ES-I3 (cell line): ENCODE measurements around the gene ST6GALNAC3.
"Not testable (repeated sequence)": the region's sequence is repeated elsewhere in the genome, so short reads cannot be mapped to it uniquely, and the experiment has no call there.

ENCODE experiments used
- H3K36me3 ChIP-seq: 2 replicates; pipeline ENCODE4 v1.6.1; 2013; ENCODE audit warnings: mild to moderate bottlenecking, low read length, control low read depth, moderate library complexity; ENCODE audit not compliant: insufficient read depth
- H3K4me1 ChIP-seq: 2 replicates; pipeline ENCODE4 v1.6.1; 2013; ENCODE audit warnings: mild to moderate bottlenecking, control low read depth, low read length; ENCODE audit not compliant: insufficient read depth
- H3K9ac ChIP-seq: 2 replicates; pipeline ENCODE4 v1.6.1; 2013; ENCODE audit warnings: low read depth, mild to moderate bottlenecking, low read length, moderate library complexity
- H3K9me3 ChIP-seq: 2 replicates; pipeline ENCODE4 v1.6.1; 2013; ENCODE audit warnings: mild to moderate bottlenecking, low read length, moderate library complexity; ENCODE audit not compliant: control insufficient read depth, insufficient read depth

Gene ST6GALNAC3

DNA sequence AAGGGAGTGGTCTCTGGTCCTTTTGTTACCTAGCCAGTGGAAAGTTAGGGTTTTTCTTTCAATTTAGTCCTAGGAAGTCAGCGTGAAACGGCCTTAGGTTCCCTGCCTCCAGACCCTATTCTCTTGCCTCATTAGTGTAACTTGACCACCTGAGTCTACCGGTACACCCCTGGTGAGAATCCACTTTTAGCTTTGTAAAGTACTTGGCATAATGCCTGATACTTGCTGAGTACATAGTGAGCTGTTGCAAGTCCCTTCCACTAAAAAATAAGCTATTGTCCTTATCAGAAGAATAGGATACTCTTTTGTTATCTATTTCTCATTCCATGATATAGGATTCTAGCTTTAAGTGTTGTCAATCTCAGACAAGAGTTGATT is 228.8 kb downstream of the ST6GALNAC3 start:
- Histone ChIP-seq H3K4me1 (no peaks in the 10 kb centered on the region), H3K9me3 (no peaks in the 10 kb centered on the region), H3K9ac (no peak overlapping the region), H3K36me3 (no peaks in the 10 kb centered on the region)

DNA sequence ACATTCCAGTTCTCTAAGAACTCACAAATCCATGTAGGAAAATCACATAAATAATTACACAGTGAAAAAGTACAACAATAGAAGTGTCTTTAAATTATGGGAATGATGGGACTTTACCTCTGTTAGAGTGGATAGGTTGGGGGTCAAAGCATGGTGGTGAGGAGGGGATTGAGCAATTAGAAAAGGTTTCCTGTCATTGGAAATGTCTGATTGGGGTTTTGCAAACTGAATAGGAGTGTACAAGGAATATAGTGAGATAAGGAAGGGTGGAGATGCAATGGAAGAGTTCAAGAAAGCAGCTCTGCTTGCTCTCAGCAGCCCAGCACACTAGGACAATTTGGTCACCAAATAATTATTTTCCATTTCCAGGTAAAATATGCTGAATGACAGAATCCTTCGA is 238.8 kb downstream of the ST6GALNAC3 start:
- H3K9ac ChIP-seq, result no peak overlapping the region
- no peaks in the 10 kb centered on the region; the same call in 1 of the 2 replicates for H3K9me3 ChIP-seq
- no peaks in the 10 kb centered on the region; the same call in 1 of the 2 replicates for H3K4me1 ChIP-seq
- no peaks in the 10 kb centered on the region; the same call in 1 of the 2 replicates for H3K36me3 ChIP-seq

DNA sequence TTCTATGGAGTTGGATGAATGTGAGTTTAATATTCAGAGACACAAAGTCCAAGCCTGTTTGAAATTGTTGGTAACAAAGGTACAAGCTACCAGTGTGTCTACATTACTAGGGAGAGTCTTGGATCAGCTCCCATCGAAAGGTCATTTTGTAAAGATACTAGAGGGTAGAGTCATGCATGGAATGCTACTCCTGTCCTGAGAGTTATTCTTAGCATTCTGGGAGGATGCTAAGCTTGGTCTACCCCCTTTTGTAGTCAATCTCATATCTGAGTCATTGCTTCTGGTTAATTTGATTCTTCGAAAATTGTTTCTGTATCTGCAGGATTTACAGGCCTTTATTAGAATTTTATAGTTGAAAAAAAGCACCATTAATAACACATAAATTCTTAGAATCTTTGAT is 240.2 kb downstream of the ST6GALNAC3 start:
- H3K36me3 ChIP-seq, result no peaks in the 10 kb centered on the region; the same call in 1 of the 2 replicates

DNA sequence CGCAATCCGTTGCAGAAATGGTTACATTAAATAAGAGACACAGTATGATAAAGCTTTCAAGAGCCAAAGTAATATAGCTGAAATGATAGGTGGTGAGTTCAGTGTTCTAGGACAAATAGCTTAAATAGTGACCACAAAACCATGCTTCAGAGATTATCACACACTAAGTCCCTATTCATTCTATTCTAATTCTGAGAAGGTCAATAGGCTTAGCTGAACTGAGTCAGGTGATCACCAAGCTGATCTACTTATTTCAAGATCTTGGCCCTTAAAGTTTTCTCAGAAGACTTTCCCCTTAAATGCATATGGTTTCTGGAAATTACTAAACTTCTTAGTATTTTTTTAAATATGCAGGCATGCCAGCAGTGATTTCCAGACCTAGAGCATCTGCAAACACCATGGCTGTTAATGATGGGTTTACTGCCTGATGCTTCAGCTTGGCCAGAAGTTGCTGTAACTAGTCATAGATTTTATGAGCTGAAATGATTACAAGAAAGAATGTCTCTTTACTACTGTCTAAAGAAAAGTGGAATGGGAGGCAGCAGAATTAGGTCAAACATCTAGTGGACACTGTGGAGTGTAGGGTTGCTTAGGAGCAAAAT is 242.9 kb downstream of the ST6GALNAC3 start:
- H3K9me3 ChIP-seq, result no peaks in the 10 kb centered on the region; the same call in 1 of the 2 replicates
- no peaks in the 10 kb centered on the region; the same call in 1 of the 2 replicates for H3K4me1 ChIP-seq
- no peak overlapping the region for H3K9ac ChIP-seq
- H3K36me3 ChIP-seq, result no peaks in the 10 kb centered on the region; the same call in 1 of the 2 replicates

More for the DNA sequence above, 240.2 kb downstream of the ST6GALNAC3 start:
- Histone ChIP-seq H3K4me1 (no peaks in the 10 kb centered on the region; the same call in 1 of the 2 replicates), H3K9me3 (no peaks in the 10 kb centered on the region; the same call in 1 of the 2 replicates), H3K9ac (no peak overlapping the region)

DNA sequence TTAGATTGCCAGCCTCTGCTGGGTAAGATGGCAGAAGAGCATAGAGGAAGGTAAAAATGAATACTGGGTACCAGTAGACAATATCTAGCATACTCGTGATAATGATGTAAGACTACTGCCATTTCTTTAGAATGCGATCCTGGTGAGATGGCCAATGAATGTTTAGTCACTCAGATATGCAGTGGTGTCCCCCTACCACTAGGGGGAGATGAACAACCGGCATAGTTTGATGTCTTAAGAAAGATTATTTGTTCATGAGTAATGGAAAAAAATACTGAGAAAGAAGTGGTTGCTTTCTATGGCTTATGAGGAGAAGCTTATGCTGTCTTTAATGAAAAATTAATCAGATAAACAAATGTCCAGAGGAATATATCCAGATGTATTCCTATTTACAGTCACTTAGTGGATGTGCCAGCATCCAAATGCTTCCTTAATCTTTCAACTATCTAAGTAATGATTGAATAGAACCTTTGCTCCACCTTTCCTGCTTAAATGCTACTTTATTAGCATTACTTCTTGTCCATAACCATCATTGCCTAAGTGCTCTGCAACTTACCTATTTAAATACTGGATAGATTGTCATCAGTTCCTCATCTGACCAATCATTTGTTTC is 256.6 kb downstream of the ST6GALNAC3 start:
- no peaks in the 10 kb centered on the region for H3K4me1 ChIP-seq
- H3K9me3 ChIP-seq, result no peaks in the 10 kb centered on the region
- H3K36me3 ChIP-seq, result no peaks in the 10 kb centered on the region
- no peak overlapping the region for H3K9ac ChIP-seq

DNA sequence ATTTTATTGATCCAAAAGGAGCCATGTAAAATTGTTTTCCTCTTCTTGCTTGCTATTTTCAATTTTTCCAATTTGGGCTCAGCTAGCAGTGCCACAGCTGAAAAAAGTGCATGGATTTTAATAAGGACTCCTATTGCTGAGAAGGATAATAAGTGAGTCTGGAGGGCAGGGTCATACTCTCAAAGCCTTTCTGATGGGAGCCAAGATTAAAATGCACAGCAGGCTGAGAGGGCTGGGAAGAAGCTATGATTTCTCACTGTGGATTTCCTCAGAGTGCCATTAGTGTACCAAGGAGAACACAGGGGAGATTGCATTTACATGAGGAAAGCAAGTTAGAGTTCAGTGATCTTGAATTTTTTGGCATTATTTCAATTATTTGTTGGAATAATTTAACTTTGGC is 261.3 kb downstream of the ST6GALNAC3 start:
- H3K36me3 ChIP-seq, result no peaks in the 10 kb centered on the region
- H3K9ac ChIP-seq, result no peak overlapping the region
- no peaks in the 10 kb centered on the region for H3K4me1 ChIP-seq
- no peaks in the 10 kb centered on the region for H3K9me3 ChIP-seq

DNA sequence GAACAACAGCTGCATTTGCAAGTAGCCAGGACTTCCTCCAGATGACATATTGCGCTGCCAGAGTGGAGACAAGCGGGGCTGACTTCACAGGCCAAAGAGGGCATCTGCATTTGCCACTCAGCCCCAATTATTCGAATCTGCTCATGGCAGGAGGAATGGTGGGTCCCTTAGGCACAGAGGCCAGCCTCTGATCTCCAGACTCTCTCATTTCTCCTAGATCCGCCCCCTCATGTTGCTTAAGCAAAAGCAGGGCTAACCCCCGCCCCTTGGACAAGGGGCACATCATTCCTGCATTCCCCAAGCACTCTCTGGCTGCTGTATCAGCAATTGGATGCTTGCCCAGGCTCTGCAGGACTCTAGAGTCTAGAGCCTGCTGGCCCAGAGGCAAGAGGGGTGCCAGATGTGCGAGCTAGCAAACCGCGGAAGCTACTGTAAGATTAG is 262.4 kb downstream of the ST6GALNAC3 start:
- Histone ChIP-seq H3K36me3 (no peaks in the 10 kb centered on the region), H3K9me3 (no peaks in the 10 kb centered on the region), H3K4me1 (no peaks in the 10 kb centered on the region), H3K9ac (no peak overlapping the region)

DNA sequence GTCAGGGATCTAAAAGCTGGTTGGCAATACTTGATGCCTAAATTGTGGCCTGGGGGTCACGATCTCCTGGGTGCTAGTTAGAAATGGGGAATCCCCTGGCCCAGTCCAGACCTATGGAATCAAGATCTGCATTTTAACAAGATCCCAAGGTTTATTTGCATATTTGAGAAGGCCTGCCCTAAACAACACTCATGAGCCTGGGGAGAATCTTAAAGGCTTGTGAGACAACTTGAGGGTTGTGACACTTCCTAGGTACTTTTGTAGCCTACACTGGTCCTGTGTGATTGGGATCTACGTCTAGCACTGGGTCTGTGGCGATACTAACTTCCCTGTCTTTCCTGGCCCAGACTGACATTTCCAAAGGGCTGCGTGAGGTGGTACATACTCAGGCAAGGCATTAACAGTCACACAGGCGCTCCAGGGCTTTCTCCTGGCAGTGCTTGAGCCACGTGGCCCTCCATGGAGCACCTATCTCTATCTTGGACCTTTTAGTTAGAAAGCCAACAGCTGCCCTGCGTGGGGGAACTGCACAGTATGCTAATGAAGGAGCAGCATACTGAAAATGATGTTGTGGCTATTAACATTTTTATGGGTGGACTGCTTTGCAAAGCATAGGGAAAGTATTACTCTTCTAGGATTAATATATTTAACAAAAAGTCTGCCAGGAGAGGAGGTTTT is 263.1 kb downstream of the ST6GALNAC3 start:
- Histone ChIP-seq H3K36me3 (no peaks in the 10 kb centered on the region), H3K4me1 (no peaks in the 10 kb centered on the region), H3K9ac (no peak overlapping the region), H3K9me3 (no peaks in the 10 kb centered on the region)

DNA sequence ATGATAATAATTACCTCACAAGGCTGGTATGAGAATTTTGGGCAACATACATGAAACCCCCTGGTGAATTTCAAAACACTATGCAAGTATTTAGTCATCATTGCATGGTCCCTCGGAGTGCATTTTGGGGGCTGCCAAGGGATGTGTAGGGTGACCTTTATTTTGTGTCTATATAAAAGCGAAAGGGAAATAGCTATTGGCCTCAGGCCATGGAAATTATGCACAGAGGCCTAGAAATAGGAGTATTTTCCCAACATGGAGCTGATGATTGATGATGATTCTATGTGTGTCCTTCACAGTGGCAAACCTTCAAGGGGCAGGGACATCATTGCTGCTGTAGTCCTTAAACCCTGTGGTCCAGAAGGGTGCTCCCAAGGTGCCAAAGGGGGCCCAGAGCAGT is 265.5 kb downstream of the ST6GALNAC3 start:
- Histone ChIP-seq H3K9ac (no peak overlapping the region), H3K4me1 (no peaks in the 10 kb centered on the region), H3K36me3 (no peaks in the 10 kb centered on the region), H3K9me3 (no peaks in the 10 kb centered on the region)

DNA sequence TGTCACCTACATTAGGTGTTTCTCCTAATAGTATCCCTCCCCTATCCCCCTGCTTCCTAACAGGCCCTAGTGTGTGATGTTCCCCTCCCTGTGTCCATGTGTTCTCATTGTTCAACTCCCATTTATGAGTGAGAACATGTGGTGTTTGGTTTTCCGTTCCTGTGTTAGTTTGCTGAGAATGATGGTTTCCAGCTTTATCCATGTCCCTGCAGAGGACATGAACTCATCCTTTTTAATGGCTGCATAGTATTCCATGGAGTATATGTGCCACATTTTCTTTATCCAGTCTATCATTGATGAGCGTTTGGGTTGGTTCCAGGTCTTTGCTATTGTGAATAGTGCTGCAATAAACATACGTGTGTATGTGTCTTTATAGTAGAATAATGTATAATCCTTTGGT is 267.3 kb downstream of the ST6GALNAC3 start:
- H3K9me3 ChIP-seq, H3K36me3 ChIP-seq, H3K4me1 ChIP-seq, H3K9ac ChIP-seq: not testable (repeated sequence)

DNA sequence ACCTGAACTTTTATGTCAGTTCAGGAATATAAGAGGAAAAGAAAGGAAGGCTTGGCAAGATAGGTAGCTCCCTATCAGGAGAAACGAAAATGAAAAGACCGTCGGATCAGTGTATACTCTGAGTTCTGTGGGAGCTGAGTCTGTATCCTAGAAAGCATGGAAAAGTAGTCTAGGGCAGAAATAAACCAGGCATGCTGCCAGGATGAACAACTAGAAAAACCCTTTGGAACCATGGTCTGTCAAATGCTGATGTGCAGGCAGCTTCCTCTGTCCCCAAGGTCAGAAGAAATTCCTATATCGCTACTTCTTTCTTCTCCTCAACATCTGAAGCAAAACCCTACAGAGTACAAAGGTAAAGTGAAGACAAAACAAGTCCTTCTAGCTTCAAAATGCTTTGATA is 268.8 kb downstream of the ST6GALNAC3 start:
- Histone ChIP-seq H3K9me3 (no peaks in the 10 kb centered on the region), H3K9ac (no peak overlapping the region), H3K36me3 (no peaks in the 10 kb centered on the region), H3K4me1 (no peaks in the 10 kb centered on the region)

DNA sequence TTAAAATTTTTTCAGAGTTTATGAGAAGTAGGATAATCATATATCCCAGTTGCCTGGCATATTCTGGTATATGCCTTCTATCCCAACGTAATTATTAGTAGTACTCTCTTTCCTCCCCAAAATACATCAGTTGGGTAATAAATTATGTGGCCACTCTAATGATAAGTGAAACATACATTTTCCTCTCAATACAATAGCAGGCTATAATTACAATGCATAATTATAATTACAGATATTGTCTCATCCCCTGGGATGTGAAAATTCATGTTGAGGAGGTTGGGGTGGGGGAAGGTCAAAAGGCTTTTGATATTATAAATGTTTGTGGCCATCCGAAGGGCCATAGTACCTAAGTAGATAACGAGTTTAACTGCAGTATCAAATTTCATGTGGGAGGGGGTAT is 277.1 kb downstream of the ST6GALNAC3 start:
- no peaks in the 10 kb centered on the region for H3K4me1 ChIP-seq
- H3K9ac ChIP-seq, result no peak overlapping the region
- H3K36me3 ChIP-seq, result no peaks in the 10 kb centered on the region
- no peaks in the 10 kb centered on the region for H3K9me3 ChIP-seq

DNA sequence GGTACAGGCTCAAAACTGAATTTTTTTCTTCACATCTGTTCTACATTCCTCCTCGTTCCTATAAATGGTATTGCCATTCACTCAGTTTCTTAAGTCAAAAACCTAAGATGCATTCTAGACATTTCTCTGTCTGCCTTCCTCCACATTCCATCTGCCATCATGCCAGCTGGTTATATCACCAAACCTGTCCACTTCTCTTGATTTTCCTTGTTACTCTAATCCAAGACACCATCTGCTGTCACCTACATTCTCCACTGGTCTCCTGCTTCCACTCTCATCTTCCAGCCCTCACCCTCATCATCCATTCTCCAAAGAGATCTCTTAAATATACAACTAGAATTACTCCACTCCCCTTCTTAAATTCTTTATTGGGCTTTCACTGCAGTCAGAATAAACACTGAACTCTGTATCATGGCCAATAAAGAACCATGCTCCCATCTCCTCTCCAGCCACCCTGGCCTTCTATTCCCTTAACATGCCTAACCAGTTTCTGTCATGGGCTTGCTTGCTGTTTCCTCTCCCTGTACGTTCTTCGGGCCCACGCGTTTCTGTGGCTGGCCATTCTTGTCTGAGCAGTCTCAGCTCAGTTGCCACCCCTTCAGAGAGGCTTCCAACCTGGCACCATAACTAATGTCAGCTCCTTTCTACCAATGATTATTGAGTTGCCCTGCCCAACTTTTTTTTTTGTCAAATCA is 278.3 kb downstream of the ST6GALNAC3 start:
- H3K36me3 ChIP-seq, result no peaks in the 10 kb centered on the region
- H3K4me1 ChIP-seq, result no peaks in the 10 kb centered on the region
- H3K9ac ChIP-seq, result no peak overlapping the region
- no peaks in the 10 kb centered on the region for H3K9me3 ChIP-seq

DNA sequence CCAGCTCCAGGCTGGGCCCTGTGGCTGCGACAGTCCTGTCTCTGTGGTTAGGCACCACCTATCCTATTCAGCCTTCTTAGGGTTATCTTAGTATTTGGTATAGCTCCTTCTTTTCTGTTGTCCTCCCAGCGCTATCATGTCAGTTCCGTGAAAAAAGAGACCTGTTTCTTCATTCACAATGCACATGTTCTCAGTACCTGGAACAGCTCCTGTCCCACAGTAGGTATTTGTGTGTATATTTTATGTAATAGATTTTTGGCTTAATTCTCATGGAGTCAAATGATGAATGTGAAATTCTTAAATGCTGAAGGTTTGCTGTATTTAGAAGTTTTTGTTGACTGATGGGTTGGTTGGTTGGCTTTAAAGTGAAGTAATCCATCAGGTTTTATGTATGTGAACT is 279.7 kb downstream of the ST6GALNAC3 start:
- no peak overlapping the region for H3K9ac ChIP-seq
- H3K36me3 ChIP-seq, result no peaks in the 10 kb centered on the region
- H3K4me1 ChIP-seq, result no peaks in the 10 kb centered on the region
- H3K9me3 ChIP-seq, result no peaks in the 10 kb centered on the region
